Lung (tissue), 12 donors: Measurements from ENCODE around the gene UROS. TPM values are rescaled to one million over a fixed set of nuclear protein-coding genes. Genes with fewer than 3 reads are reported as not detected.
A peak's percentile ranks its signal among the peaks of the same experiment; 100 is the strongest.

ENCODE experiments used
- ATAC-seq: fragments of 200-7000 bp; cut with Tn5 transposase; one replicate; pipeline ENCODE4 v1.9.1; 2020; ENCODE audit warnings: moderate number of reproducible peaks; ENCODE audit not compliant: insufficient read depth, low FRiP score
- DNase-seq, 3 donors: peaks; one replicate each; pipeline ENCODE4 v3.0.0-alpha.2; 2013 to 2017
- H3K27ac ChIP-seq, 2 donors: one replicate each; pipeline ENCODE4 v1.5.1; 2013; ENCODE audit warnings: mild to moderate bottlenecking in 2 of 2, moderate library complexity in 2 of 2, control low read depth in 1 of 2, inconsistent platforms in 1 of 2, low read depth in 1 of 2, low read length in 1 of 2
- H3K27me3 ChIP-seq, 3 donors: one replicate each; pipeline ENCODE4 v1.5.1; 2013; ENCODE audit warnings: low read length in 2 of 3; ENCODE audit not compliant: control insufficient read depth in 3 of 3, insufficient read depth in 3 of 3
- H3K36me3 ChIP-seq, 4 donors: one replicate each; pipeline ENCODE4 v1.5.1; 2013; ENCODE audit warnings: low read length in 4 of 4, mild to moderate bottlenecking in 1 of 4, moderate library complexity in 1 of 4; ENCODE audit not compliant: control insufficient read depth in 4 of 4, insufficient read depth in 4 of 4
- H3K4me1 ChIP-seq, 5 donors: one replicate each; pipeline ENCODE4 v1.5.1; 2013; ENCODE audit warnings: low read length in 5 of 5, mild to moderate bottlenecking in 2 of 5, moderate library complexity in 1 of 5; ENCODE audit not compliant: control insufficient read depth in 5 of 5, insufficient read depth in 5 of 5
- H3K4me3 ChIP-seq: one replicate; pipeline ENCODE4 v1.5.1; 2013; ENCODE audit warnings: mild to moderate bottlenecking, control low read depth, moderate library complexity
- H3K9ac ChIP-seq, 2 donors: one replicate each; pipeline ENCODE4 v1.5.1; 2013; ENCODE audit warnings: low read length in 2 of 2, control low read depth in 1 of 2; ENCODE audit not compliant: insufficient read depth in 1 of 2
- H3K9me3 ChIP-seq, 4 donors: one replicate each; pipeline ENCODE4 v1.5.1; 2013; ENCODE audit warnings: low read length in 3 of 4, mild to moderate bottlenecking in 1 of 4, moderate library complexity in 1 of 4; ENCODE audit not compliant: control insufficient read depth in 4 of 4, insufficient read depth in 3 of 4
- CTCF ChIP-seq: IDR thresholded peaks from 2 replicates; pipeline ENCODE4 v1.5.1; 2012; ENCODE audit warnings: mild to moderate bottlenecking; ENCODE audit errors: control extremely low read depth, extremely low read depth
- WGBS, 2 donors: extraction: QIAGEN DNeasy Blood & Tissue Kit; methylation state at CpG; one replicate each; pipeline ENCODE4 v1.1.7; 2013; 5-methylcytosine and 5-hydroxymethylcytosine counted together
- polyA plus RNA-seq, 2 donors: library from polyadenylated mRNA; stranded (reverse); fragments of 200-250 nt; gene quantifications; one replicate each; pipeline ENCODE4 v1.2.1, GENCODE V29; 2013
- total RNA-seq, 2 donors: library from RNA; depleted of rRNA in 1 of 2; stranded (reverse); fragments of >200 nt in 1 of 2; gene quantifications; one replicate each; pipeline ENCODE4 v1.2.1, GENCODE V29; 2014 to 2021
- donor health status: control.
- donor health status: control.
- donor health status: Bipolar disorder and iron deficiency.
- donor health status: healthy.
- donor health status: DM: yes; HTN: yes; CAD: no.

The UROS gene
- total and polyA plus RNA-seq, 4 donors = 29.8 to 45.5 (median 38.6) TPM

DNA sequence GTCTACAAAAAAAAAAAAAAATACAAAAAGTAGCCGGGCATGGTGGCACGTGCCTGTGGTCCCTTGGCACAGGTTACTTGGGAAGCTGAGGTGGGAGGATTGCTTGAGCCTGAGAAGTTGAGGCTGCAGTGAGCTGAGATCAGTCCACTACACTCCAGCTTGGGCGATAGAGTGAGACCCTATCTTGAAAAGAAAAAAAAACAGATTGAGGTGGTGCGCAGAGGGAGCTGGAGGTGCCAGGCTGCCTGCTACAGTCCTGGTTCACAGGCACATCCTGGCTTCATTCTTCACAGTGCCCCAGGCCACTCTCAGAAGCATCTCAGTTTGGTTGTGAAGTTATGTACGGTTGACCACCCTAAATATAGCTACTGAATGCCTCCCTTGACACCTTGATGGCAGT is 52.2 kb downstream of the UROS start:
- no peak overlapping the region for H3K9ac ChIP-seq
- peaks cover 0 to 9% (median 2%) of the 10 kb centered on the region in 4 donors for H3K36me3 ChIP-seq
- H3K4me3 ChIP-seq = no peak overlapping the region
- peaks cover 0 to 12% (median 3%) of the 10 kb centered on the region in 5 donors for H3K4me1 ChIP-seq
- TF ChIP-seq CTCF = no peak
- whole genome bisulfite sequencing, 2 donors = 95 to 97% methylated on average over 5 of the region's 5 CpGs
- DNase-seq (no peak), ATAC-seq (no peak)
- H3K27ac ChIP-seq = no peak overlapping the region
- H3K9me3 ChIP-seq = no peaks in the 10 kb centered on the region
- H3K27me3 ChIP-seq = no peaks in the 10 kb centered on the region

GRCh38 chr10:125769175-125769574 is 53.9 kb downstream of the UROS start:
- ATAC-seq = no peak
- Histone ChIP-seq H3K9me3 (no peaks in the 10 kb centered on the region), H3K9ac (peak overlapping the region in 1 of 2 donors; percentile 43), H3K27ac (no peak overlapping the region), H3K36me3 (peaks cover 2 to 23% (median 8%) of the 10 kb centered on the region in 4 donors), H3K4me3 (no peak overlapping the region), H3K4me1 (peaks cover 0 to 12% (median 6%) of the 10 kb centered on the region in 5 donors), H3K27me3 (no peaks in the 10 kb centered on the region)
- no peak for TF ChIP-seq CTCF
- no peak for DNase-seq
- WGBS, 2 donors = 90 to 95% methylated on average over 12 of the region's 12 CpGs

- no peak overlapping the region for H3K27ac ChIP-seq
- WGBS, 2 donors = 58 to 74% methylated on average over 4 of the region's 4 CpGs
- ATAC-seq (no peak), DNase-seq (peak in 2 of 3 donors; percentile 78 to 80)
- TF ChIP-seq CTCF = no peak
- H3K4me1 ChIP-seq = peaks cover 0 to 12% (median 6%) of the 10 kb centered on the region in 5 donors
- peak overlapping the region in 1 of 2 donors; percentile 51 for H3K9ac ChIP-seq
- H3K9me3 ChIP-seq = no peaks in the 10 kb centered on the region
- H3K27me3 ChIP-seq = no peaks in the 10 kb centered on the region
- peaks cover 4 to 30% (median 12%) of the 10 kb centered on the region in 4 donors for H3K36me3 ChIP-seq
- no peak overlapping the region for H3K4me3 ChIP-seq
Observed at GRCh38 chr10:125768219-125768855, 54.7 kb downstream of the UROS start.
